NCI-H226 (cell line): Measurements from ENCODE around the gene ZNF25.
"Not testable (repeated sequence)": the region's sequence is repeated elsewhere in the genome, so short reads cannot be mapped to it uniquely, and the experiment has no call there.

ENCODE experiments used
- DNase-seq: peaks from one replicate; pipeline ENCODE4 v3.0.0-alpha.2; 2015

The ZNF25 gene

DNA sequence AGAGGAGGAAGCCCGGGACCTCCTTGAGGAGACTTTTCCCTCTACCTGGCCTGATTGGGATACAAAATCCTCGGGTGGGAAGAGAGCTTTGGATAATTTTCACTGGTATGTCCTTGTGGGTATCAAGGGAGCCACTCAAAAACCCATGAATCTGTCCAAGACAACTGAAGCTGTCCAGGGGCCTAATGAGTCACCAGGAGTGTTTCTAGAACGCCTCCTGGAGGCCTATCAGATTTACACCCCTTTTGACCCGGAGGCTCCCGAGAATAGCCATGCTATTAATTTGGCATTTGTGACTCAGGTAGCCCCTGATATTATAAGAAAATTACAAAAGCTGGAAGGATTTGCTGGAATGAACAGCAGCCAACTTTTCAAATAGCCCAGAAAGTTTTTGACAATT is 38.6 kb downstream of the ZNF25 start:
- DNase-seq, result no peak

DNA sequence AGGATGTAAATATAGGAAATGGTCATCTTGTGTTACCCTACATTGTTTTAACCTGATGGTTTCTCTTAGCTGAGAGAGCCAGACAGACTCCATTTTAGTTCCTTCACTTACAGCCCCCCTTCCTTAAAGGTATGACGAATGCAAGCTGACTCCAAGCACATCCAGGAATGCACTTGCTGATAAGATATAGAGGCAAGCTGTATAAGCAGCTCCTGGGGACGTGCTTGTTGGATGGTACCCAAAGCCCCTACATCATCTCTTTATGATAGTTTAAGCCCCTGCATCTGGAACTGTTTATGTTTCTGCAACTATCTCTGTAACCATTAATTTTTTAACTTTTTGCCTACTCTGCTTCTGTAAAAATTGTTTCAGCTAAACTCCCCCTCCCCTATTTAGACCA is 41.7 kb downstream of the ZNF25 start:
- no peak for DNase-seq

DNA sequence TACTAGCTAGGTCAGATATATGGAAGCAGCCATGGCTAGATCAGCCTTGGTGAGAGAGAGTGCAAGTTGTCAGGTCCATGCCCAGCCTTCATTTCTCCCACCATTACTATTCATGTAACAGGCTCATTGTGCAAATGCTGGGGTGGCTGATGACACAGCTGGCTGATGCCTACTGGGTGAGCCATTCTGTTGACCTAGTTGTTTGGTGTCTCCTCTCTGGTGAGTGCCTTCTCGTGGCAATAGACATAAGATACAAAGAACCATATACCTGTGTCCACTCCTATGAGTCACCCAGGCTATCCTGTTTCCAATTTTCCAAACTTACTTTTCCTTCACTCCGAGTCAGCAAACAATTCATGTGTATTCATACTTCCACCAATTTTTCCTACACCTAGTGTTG is 46.0 kb downstream of the ZNF25 start:
- no peak for DNase-seq

DNA sequence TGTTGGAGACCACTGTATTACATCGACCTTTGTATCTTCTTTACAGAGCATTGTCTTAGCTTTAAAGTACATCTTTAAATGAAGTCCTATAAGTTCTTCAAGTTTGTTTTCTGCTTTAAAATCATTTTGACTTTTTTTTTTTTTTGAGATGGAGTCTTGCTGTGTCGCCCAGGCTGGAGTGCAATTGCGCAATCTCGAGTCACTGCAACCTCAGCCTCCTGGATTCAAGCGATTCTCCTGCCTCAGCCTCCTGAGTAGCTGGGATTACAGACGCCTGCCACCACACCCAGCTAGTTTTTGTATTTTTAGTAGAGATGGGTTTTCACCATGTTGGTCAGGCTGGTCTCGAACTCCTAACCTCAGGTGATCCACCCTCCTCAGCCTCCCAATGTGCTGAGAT is 68.3 kb downstream of the ZNF25 start:
- not testable (repeated sequence) for DNase-seq

DNA sequence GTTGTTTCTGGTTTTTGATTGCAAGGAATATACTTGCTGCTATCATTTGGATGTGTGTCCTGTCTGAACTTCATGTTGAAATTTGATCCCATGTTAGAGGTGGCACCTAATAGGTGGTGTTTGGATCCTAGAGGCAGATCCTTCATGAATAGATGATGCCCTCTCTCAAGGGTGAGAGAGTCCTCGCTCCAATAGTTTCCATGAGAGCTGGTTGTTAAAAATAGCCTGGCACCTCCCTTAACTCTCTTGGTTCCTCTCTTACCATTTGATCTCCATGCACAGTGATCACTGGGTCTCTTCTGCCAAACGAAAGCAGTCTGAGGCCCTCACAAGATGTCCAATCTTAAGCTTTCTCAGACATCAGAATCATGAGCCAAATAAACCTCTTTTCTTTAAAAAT is 70.1 kb downstream of the ZNF25 start:
- no peak for DNase-seq
